ENCODE results near the gene KLHL35.
"Not testable (repeated sequence)": the region's sequence is repeated elsewhere in the genome, so short reads cannot be mapped to it uniquely, and the experiment has no call there.

KLHL35 gene

GRCh38 chr11:75425422-75425821, 7.6 kb downstream of the KLHL35 start:
- DNase-seq (ENCODE audit: low read depth in 2 of 2) = no peak

GRCh38 chr11:75424396-75424795, 8.6 kb downstream of the KLHL35 start:
- no peak for DNase-seq (ENCODE audit: low read depth in 2 of 2)

- DNase-seq (ENCODE audit: low read depth in 2 of 2) = no peak
Observed at GRCh38 chr11:75423721-75424120, 9.3 kb downstream of the KLHL35 start.

- DNase-seq (ENCODE audit: low read depth in 2 of 2) = no peak
Observed at GRCh38 chr11:75422248-75423231, 10.5 kb downstream of the KLHL35 start.

- DNase-seq (ENCODE audit: low read depth in 2 of 2) = no peak
Observed at GRCh38 chr11:75421902-75422247, 11.1 kb downstream of the KLHL35 start.

GRCh38 chr11:75421035-75421602, 11.9 kb downstream of the KLHL35 start:
- DNase-seq (ENCODE audit: low read depth in 2 of 2) = no peak

- DNase-seq (ENCODE audit: low read depth in 2 of 2) = no peak
Observed at GRCh38 chr11:75420224-75421034, 12.6 kb downstream of the KLHL35 start.

- no peak for DNase-seq (ENCODE audit: low read depth in 2 of 2)
Observed at GRCh38 chr11:75413864-75414263, 19.1 kb downstream of the KLHL35 start.

GRCh38 chr11:75413146-75413545, 19.9 kb downstream of the KLHL35 start:
- not testable (repeated sequence) for DNase-seq (ENCODE audit: low read depth in 2 of 2)

GRCh38 chr11:75409971-75410370, 23.0 kb downstream of the KLHL35 start:
- not testable (repeated sequence) for DNase-seq (ENCODE audit: low read depth in 2 of 2)

GRCh38 chr11:75408957-75409219, 24.1 kb downstream of the KLHL35 start:
- DNase-seq (ENCODE audit: low read depth in 2 of 2) = no peak

GRCh38 chr11:75406338-75406777, 26.6 kb downstream of the KLHL35 start:
- DNase-seq (ENCODE audit: low read depth in 2 of 2) = no peak

GRCh38 chr11:75403983-75404658, 28.9 kb downstream of the KLHL35 start:
- no peak for DNase-seq (ENCODE audit: low read depth in 2 of 2)

- no peak for DNase-seq (ENCODE audit: low read depth in 2 of 2)
Observed at GRCh38 chr11:75403037-75403436, 30.0 kb downstream of the KLHL35 start.

- DNase-seq (ENCODE audit: low read depth in 2 of 2) = no peak
Observed at GRCh38 chr11:75402002-75402773, 30.8 kb downstream of the KLHL35 start.

GRCh38 chr11:75400146-75400865, 32.7 kb downstream of the KLHL35 start:
- no peak for DNase-seq (ENCODE audit: low read depth in 2 of 2)

- DNase-seq (ENCODE audit: low read depth in 2 of 2) = peak; percentile 79 to 80
Observed at GRCh38 chr11:75399344-75400145, 33.5 kb downstream of the KLHL35 start, which contains the start of gene RPS3. TSS of gene RPS3 (plus strand) at chr11:75399518. CDS start at chr11:75399548, 30 bp downstream.

- DNase-seq (ENCODE audit: low read depth in 2 of 2) = no peak
Observed at GRCh38 chr11:75398906-75399305, 34.1 kb downstream of the KLHL35 start.

GRCh38 chr11:75394085-75394840, 38.7 kb downstream of the KLHL35 start:
- DNase-seq (ENCODE audit: low read depth in 2 of 2) = no peak

Data from stimulated activated CD4-positive, alpha-beta T cell treated with anti-CD3 and anti-CD28 coated beads, Interleukin-12 subunit alpha, Interleukin-12 subunit beta, amount 100 ng/mL, for 24 hours (primary cell).